Testis (tissue), 3 donors: ENCODE measurements around the gene NOP58. TPM values are rescaled to one million over a fixed set of nuclear protein-coding genes. Genes with fewer than 3 reads are reported as not detected.

Experiments used
- DNase-seq: peaks from one replicate; pipeline ENCODE4 v3.0.0-alpha.2; 2019
- H3K27ac ChIP-seq, 2 donors: fragments of 200-600 bp; sonication (generic); one replicate each; pipeline ENCODE4 v1.5.1; 2019
- H3K27me3 ChIP-seq: fragments of 200-600 bp; sonication (generic); one replicate; pipeline ENCODE4 v1.5.1; 2019
- H3K36me3 ChIP-seq: fragments of 200-600 bp; sonication (generic); one replicate; pipeline ENCODE4 v1.5.1; 2017; ENCODE audit warnings: low read depth; ENCODE audit errors: missing control alignments
- H3K4me1 ChIP-seq: fragments of 200-600 bp; sonication (generic); one replicate; pipeline ENCODE4 v1.5.1; 2019
- H3K4me3 ChIP-seq, 2 donors: fragments of 200-600 bp; sonication (generic); one replicate each; pipeline ENCODE4 v1.5.1; 2017 to 2019
- H3K9me3 ChIP-seq: fragments of 200-600 bp; sonication (generic); one replicate; pipeline ENCODE4 v1.5.1; 2017
- CTCF ChIP-seq, 3 experiments: fragments of 450-650 bp in 2 of 3; fragments of 200-600 bp in 1 of 3; sonication (generic) in 1 of 3; IDR thresholded peaks; one replicate each; pipeline ENCODE4 v1.5.1; 2016 to 2019; ENCODE audit warnings: antibody characterized with exemption in 3 of 3, mild to moderate bottlenecking in 2 of 3, moderate library complexity in 1 of 3
- POLR2A ChIP-seq: fragments of 450-650 bp; IDR thresholded peaks from one replicate; pipeline ENCODE4 v1.6.1; 2017; ENCODE audit warnings: antibody characterized with exemption, mild to moderate bottlenecking, moderate library complexity
- WGBS, 2 donors: methylation state at CpG; one replicate each; pipeline ENCODE4 v1.1.5; 2018; 5-methylcytosine and 5-hydroxymethylcytosine counted together
- intact Hi-C: fragments of 100-400 bp; cut with DNase I; formaldehyde crosslinking; loops from one replicate; pipeline ENCODE4 v1.15.1; 2023; ENCODE audit warnings: low total_unique reads
- polyA plus RNA-seq: library from polyadenylated mRNA; stranded (reverse); fragments of 350-450 nt; fragmentation: Illumina TruSeq; extraction: RNeasy Lipid Tissue Mini Kit (QIAGEN cat#74804); gene quantifications from one replicate; pipeline ENCODE4 v1.2.3, GENCODE V29; 2014; ENCODE audit warnings: low read depth, low replicate concordance; ENCODE audit not compliant: insufficient read depth
- small RNA-seq, 2 donors: library from RNA; depleted of rRNA; stranded (forward); fragments of <200 nt; gene quantifications; one replicate each; pipeline ENCODE3, GENCODE V24; 2016
- total RNA-seq, 2 donors: library from RNA; depleted of rRNA; stranded (reverse); fragments of >200 nt; gene quantifications; one replicate each; pipeline ENCODE4 v1.2.3, GENCODE V29; 2016

Gene NOP58
- total and polyA plus RNA-seq, 3 donors from 2014 or later: 19.4 to 61.8 (median 55.3) TPM

- H3K27me3 ChIP-seq: no peaks in the 10 kb centered on the region
- 16 to 24% methylated on average over 1 of the region's 1 CpG for WGBS, 2 donors
- H3K4me1 ChIP-seq: no peaks in the 10 kb centered on the region
- no peak overlapping the region for H3K4me3 ChIP-seq
- intact Hi-C loops: no loop called here
- TF ChIP-seq CTCF (IDR thresholded peaks at IDR 0.05): no peak
- no peak for TF ChIP-seq POLR2A
- H3K27ac ChIP-seq: no peak overlapping the region
- DNase-seq: no peak
- no peaks in the 10 kb centered on the region for H3K9me3 ChIP-seq
- H3K36me3 ChIP-seq: no peaks in the 10 kb centered on the region
Observed at GRCh38 chr2:202344178-202344577, 78.6 kb downstream of the NOP58 start.

GRCh38 chr2:202346180-202346579 lies 80.6 kb downstream of the NOP58 start:
- no peak overlapping the region for H3K27ac ChIP-seq
- no peak for DNase-seq
- H3K27me3 ChIP-seq: no peaks in the 10 kb centered on the region
- H3K4me3 ChIP-seq: no peak overlapping the region
- TF ChIP-seq CTCF (IDR thresholded peaks at IDR 0.05) (no peak), POLR2A (no peak)
- intact Hi-C loops: no loop called here
- no peaks in the 10 kb centered on the region for H3K9me3 ChIP-seq
- H3K4me1 ChIP-seq: no peaks in the 10 kb centered on the region
- WGBS, 2 donors: 90 to 94% methylated on average over 7 of the region's 7 CpGs
- H3K36me3 ChIP-seq: no peaks in the 10 kb centered on the region

Small RNA genes within 50 kb of the gene (small RNA-seq; reads per million reads assigned to genes)
- gene AC079354.2: 0 reads per million in 2 donors
- 0 reads per million in 2 donors for gene RF00575
- 0 reads per million in 2 donors for gene RN7SL753P
- gene SNORD11: 19.3 to 23.6 reads per million in 2 donors
- 56.5 to 72.5 reads per million in 2 donors for gene SNORD11B
- gene SNORD70: 334 to 467 reads per million in 2 donors

Other genes with a start within 250 kb of the NOP58 start
- 1 to 10 TPM; 8.3 to 9.1 TPM for gene FZD7, start 231.9 kb upstream of the NOP58 start, total RNA-seq
- gene FZD7, start 231.9 kb upstream of the NOP58 start, polyA plus RNA-seq: 7.1 TPM
- 1 to 10 TPM; 1.1 to 1.3 TPM for gene KIAA2012, start 192.5 kb upstream of the NOP58 start, total RNA-seq
- 1.6 TPM for gene KIAA2012, start 192.5 kb upstream of the NOP58 start, polyA plus RNA-seq
- 10 to 100 TPM; 59.0 to 61.4 TPM for gene SUMO1, start 27.2 kb upstream of the NOP58 start, total RNA-seq
- gene SUMO1, start 27.2 kb upstream of the NOP58 start, polyA plus RNA-seq: 98.8 TPM
- 10 to 100 TPM; 53.5 to 61.3 TPM for gene BMPR2, start 110.6 kb downstream of the NOP58 start, total RNA-seq
- 25.4 TPM for gene BMPR2, start 110.6 kb downstream of the NOP58 start, polyA plus RNA-seq